Neural cell (in vitro differentiated cells): ENCODE measurements around the gene GATAD2A. TPM values are rescaled to one million over a fixed set of nuclear protein-coding genes. Genes with fewer than 3 reads are reported as not detected.

Source experiments
- H2AFZ ChIP-seq: fragments of 200-600, 300-800 bp; sonication (generic), shearing (Covaris generic); 2 replicates; pipeline ENCODE4 v1.6.0; 2014; ENCODE audit warnings: low read depth, mild to moderate bottlenecking, antibody characterized with exemption, low read length, moderate library complexity
- H3F3A ChIP-seq: fragments of 200-600 bp; shearing (Covaris generic); 2 replicates; pipeline ENCODE4 v1.6.1; 2016; ENCODE audit warnings: mild to moderate bottlenecking, moderate library complexity, mixed read lengths, antibody characterized with exemption, low read length; ENCODE audit not compliant: insufficient read depth, poor library complexity, severe bottlenecking
- H3K27ac ChIP-seq: fragments of 200-600, 300-800 bp; sonication (generic), shearing (Covaris generic); 2 replicates; pipeline ENCODE4 v1.5.1; 2014; ENCODE audit warnings: mild to moderate bottlenecking, low read length, moderate library complexity
- H3K27me3 ChIP-seq: fragments of 300-800, 200-600 bp; sonication (generic), shearing (Covaris generic); 2 replicates; pipeline ENCODE4 v1.6.0; 2014; ENCODE audit warnings: mild to moderate bottlenecking, low read depth, low read length, moderate library complexity; ENCODE audit not compliant: insufficient read depth
- H3K36me3 ChIP-seq: fragments of 300-800, 200-600 bp; sonication (generic), shearing (Covaris generic); 2 replicates; pipeline ENCODE4 v1.5.1; 2014; ENCODE audit warnings: mild to moderate bottlenecking, antibody characterized with exemption, low read length, moderate library complexity; ENCODE audit not compliant: insufficient read depth
- H3K4me2 ChIP-seq: fragments of 300-800, 200-600 bp; sonication (generic), shearing (Covaris generic); 2 replicates; pipeline ENCODE4 v1.6.0; 2014; ENCODE audit warnings: mild to moderate bottlenecking, low read length
- H3K4me3 ChIP-seq: fragments of 300-800, 200-600 bp; sonication (generic), shearing (Covaris generic); 2 replicates; pipeline ENCODE4 v1.5.1; 2014; ENCODE audit warnings: mild to moderate bottlenecking, low read length, moderate library complexity
- H3K79me2 ChIP-seq: fragments of 200-600 bp; shearing (Covaris generic); replicated peaks from 2 replicates; pipeline ENCODE4 v1.6.0; 2014; ENCODE audit warnings: mild to moderate bottlenecking, low read length, moderate library complexity; ENCODE audit not compliant: insufficient read depth
- H3K9ac ChIP-seq: fragments of 300-800, 200-600 bp; sonication (generic), shearing (Covaris generic); 2 replicates; pipeline ENCODE4 v1.6.1; 2016; ENCODE audit warnings: mild to moderate bottlenecking, low read length, mixed read lengths
- H3K9me2 ChIP-seq: fragments of 200-600 bp; shearing (Covaris generic); 2 replicates; pipeline ENCODE4 v1.6.1; 2016; ENCODE audit warnings: mild to moderate bottlenecking, low read length, mixed read lengths; ENCODE audit not compliant: insufficient read depth
- H3K9me3 ChIP-seq: fragments of 200-600, 300-800 bp; sonication (generic), shearing (Covaris generic); 2 replicates; pipeline ENCODE4 v1.6.1; 2016; ENCODE audit warnings: mild to moderate bottlenecking, mixed run types, low read length, moderate library complexity, mixed read lengths
- H4K20me1 ChIP-seq: fragments of 200-600 bp; shearing (Covaris generic); 2 replicates; pipeline ENCODE4 v1.6.1; 2016; ENCODE audit warnings: mild to moderate bottlenecking, mixed run types; ENCODE audit not compliant: insufficient read depth
- CTCF ChIP-seq: fragments of 450-650 bp; IDR thresholded peaks from 2 replicates; pipeline ENCODE4 v1.5.1; 2014; ENCODE audit warnings: antibody characterized with exemption, mild to moderate bottlenecking, moderate library complexity; ENCODE audit not compliant: poor library complexity, severe bottlenecking
- EP300 ChIP-seq: fragments of 450-650 bp; conservative IDR thresholded peaks from 2 replicates; pipeline ENCODE4 v1.6.1; 2014; ENCODE audit warnings: antibody characterized with exemption, mild to moderate bottlenecking, moderate library complexity; ENCODE audit not compliant: poor library complexity, severe bottlenecking
- EZH2 ChIP-seq: fragments of 200-600, 300-800 bp; shearing (Covaris generic), sonication (generic); IDR thresholded peaks from 2 replicates; pipeline ENCODE4 v1.6.1; 2014; ENCODE audit warnings: antibody characterized with exemption, low read length, borderline replicate concordance, mild to moderate bottlenecking; ENCODE audit not compliant: insufficient read depth, poor library complexity, severe bottlenecking
- MXI1 ChIP-seq: fragments of 450-650 bp; conservative IDR thresholded peaks from 2 replicates; pipeline ENCODE4 v1.6.1; 2014; ENCODE audit warnings: antibody characterized with exemption, mild to moderate bottlenecking; ENCODE audit not compliant: poor library complexity, severe bottlenecking
- POLR2AphosphoS5 ChIP-seq: IDR thresholded peaks from 2 replicates; pipeline ENCODE4 v1.6.1; 2012
- RAD21 ChIP-seq: fragments of 450-650 bp; conservative IDR thresholded peaks from 2 replicates; pipeline ENCODE4 v1.6.1; 2014; ENCODE audit warnings: antibody characterized with exemption, mild to moderate bottlenecking, moderate library complexity
- REST ChIP-seq: IDR thresholded peaks from 2 replicates; pipeline ENCODE4 v1.6.1; 2012; ENCODE audit warnings: borderline replicate concordance
- SMC3 ChIP-seq: fragments of 450-650 bp; conservative IDR thresholded peaks from 2 replicates; pipeline ENCODE4 v1.6.1; 2014; ENCODE audit warnings: antibody characterized with exemption, mild to moderate bottlenecking, moderate library complexity; ENCODE audit not compliant: poor library complexity
- TAF1 ChIP-seq: IDR thresholded peaks from 2 replicates; pipeline ENCODE4 v1.6.1; 2012; ENCODE audit warnings: low read depth
- polyA plus RNA-seq: library from polyadenylated mRNA; depleted of rRNA; stranded (reverse); fragments of >200 nt; gene quantifications from 2 replicates; pipeline ENCODE4 v1.2.3, GENCODE V29; 2014

Gene GATAD2A
- polyA plus RNA-seq, 1 donor from 2014 or later = 13.9 TPM

- Histone ChIP-seq H3K27ac (no peak overlapping the region), H3K27me3 (no peaks in the 10 kb centered on the region), H2AFZ (no peak overlapping the region), H3K9me2 (no peaks in the 10 kb centered on the region), H3K4me2 (no peak overlapping the region), H3K4me3 (no peak overlapping the region), H3K9me3 (no peaks in the 10 kb centered on the region), H3K79me2 (peaks cover 37% of the 10 kb centered on the region), H3K9ac (no peak overlapping the region), H3K36me3 (no peaks in the 10 kb centered on the region), H4K20me1 (no peaks in the 10 kb centered on the region), H3F3A (no peaks in the 10 kb centered on the region)
- TF ChIP-seq REST = no peak
- no peak for TF ChIP-seq CTCF
- no peak for TF ChIP-seq EP300
- TF ChIP-seq SMC3 = no peak
- no peak for TF ChIP-seq TAF1
- no peak for TF ChIP-seq MXI1
- no peak for TF ChIP-seq EZH2
- TF ChIP-seq RAD21 = no peak
Measured at GRCh38 chr19:19447536-19448237, 42.2 kb downstream of the GATAD2A start.

GRCh38 chr19:19448238-19448544 is 42.7 kb downstream of the GATAD2A start:
- Histone ChIP-seq H2AFZ (no peak overlapping the region), H3K9ac (no peak overlapping the region), H4K20me1 (no peaks in the 10 kb centered on the region), H3K27ac (no peak overlapping the region), H3K36me3 (no peaks in the 10 kb centered on the region), H3K9me3 (no peaks in the 10 kb centered on the region), H3K9me2 (no peaks in the 10 kb centered on the region), H3K79me2 (peaks cover 37% of the 10 kb centered on the region), H3K4me3 (no peak overlapping the region), H3K4me2 (no peak overlapping the region), H3F3A (no peaks in the 10 kb centered on the region), H3K27me3 (no peaks in the 10 kb centered on the region)
- TF ChIP-seq POLR2AphosphoS5 = no peak
- TF ChIP-seq EZH2 = no peak
- TF ChIP-seq EP300 = no peak
- TF ChIP-seq TAF1 = no peak
- TF ChIP-seq RAD21 = no peak
- TF ChIP-seq MXI1 = no peak
- TF ChIP-seq REST = no peak
- no peak for TF ChIP-seq SMC3
- TF ChIP-seq CTCF = no peak
